ENCODE results near the gene NXN. TPM values are rescaled to one million over a fixed set of nuclear protein-coding genes. Genes with fewer than 3 reads are reported as not detected.

The NXN gene
- total and polyA plus RNA-seq, 9 donors, result 5.5 to 34.8 (median 28.4) TPM

DNA sequence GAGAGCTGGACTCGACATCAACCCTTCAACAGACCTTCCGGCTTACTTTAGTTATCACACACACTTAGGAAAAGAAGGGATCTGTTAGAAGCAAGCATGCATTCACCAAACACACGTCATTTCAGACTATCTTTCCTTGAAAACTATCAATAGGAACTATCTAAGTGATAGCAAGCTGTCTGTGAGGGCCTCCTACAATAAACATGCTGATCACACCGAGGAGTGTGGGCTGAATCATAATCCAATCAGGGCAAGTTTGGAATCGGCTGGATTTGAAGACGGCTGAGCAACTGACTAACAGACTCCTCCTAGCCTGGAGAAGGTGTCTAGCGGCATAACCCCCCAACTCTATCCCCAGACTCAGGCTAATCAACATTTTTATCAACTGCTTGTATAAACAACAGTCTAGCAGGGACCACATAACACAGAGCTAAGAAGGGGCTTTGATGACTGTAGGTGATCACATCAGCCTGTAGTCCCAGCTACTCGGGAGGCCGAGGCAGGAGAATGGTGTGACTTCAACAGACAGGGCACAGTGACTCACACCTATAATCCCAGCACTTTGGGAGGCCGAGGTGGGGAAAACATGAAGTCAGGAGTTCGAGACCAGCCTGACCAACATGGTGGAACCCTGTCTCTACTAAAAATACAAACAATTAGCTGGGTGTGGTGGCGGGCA is 14.1 kb downstream of the NXN start:
- peaks cover 1% of the 10 kb centered on the region for H3K4me1 ChIP-seq (ENCODE audit: insufficient read depth)
- TF ChIP-seq EP300 (IDR thresholded peaks at IDR 0.05), result no peak
- TF ChIP-seq, protein P1, sequence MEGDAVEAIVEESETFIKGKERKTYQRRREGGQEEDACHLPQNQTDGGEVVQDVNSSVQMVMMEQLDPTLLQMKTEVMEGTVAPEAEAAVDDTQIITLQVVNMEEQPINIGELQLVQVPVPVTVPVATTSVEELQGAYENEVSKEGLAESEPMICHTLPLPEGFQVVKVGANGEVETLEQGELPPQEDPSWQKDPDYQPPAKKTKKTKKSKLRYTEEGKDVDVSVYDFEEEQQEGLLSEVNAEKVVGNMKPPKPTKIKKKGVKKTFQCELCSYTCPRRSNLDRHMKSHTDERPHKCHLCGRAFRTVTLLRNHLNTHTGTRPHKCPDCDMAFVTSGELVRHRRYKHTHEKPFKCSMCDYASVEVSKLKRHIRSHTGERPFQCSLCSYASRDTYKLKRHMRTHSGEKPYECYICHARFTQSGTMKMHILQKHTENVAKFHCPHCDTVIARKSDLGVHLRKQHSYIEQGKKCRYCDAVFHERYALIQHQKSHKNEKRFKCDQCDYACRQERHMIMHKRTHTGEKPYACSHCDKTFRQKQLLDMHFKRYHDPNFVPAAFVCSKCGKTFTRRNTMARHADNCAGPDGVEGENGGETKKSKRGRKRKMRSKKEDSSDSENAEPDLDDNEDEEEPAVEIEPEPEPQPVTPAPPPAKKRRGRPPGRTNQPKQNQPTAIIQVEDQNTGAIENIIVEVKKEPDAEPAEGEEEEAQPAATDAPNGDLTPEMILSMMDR (IDR thresholded peaks at IDR 0.05), result no peak
- DNase-seq, result no peak
- WGBS, 3 donors, result 80 to 87% (median 83%) methylated on average over 12 of the region's 12 CpGs
- intact Hi-C loops (cut with DNase I), result no loop called here
- H3K27me3 ChIP-seq, result no peaks in the 10 kb centered on the region
- H3K36me3 ChIP-seq, result no peaks in the 10 kb centered on the region
- H3K27ac ChIP-seq, result no peak overlapping the region
- no peak overlapping the region for H3K4me3 ChIP-seq
- no peaks in the 10 kb centered on the region for H3K9me3 ChIP-seq

DNA sequence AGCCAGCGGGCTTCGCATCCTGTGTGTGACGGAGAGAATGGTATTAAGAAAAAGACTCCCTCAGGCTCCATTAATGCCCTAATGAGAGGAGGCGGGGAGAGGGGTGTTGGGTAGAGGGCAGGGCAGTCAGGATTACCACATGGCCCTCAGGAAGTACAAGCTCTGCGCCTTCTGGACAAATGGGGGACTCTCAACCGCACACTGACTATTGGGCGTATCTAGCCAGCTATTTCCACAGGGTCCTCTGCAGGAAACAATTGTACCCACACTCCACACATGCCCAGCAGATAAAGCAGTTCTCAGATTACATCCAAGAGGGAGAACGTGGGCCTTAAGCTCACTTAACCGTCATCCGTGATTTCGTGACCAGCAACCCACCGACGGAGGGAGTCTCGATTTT is 14.7 kb downstream of the NXN start:
- 81 to 86% (median 85%) methylated on average over 14 of the region's 14 CpGs for WGBS, 3 donors
- no peak for DNase-seq
- Histone ChIP-seq H3K9me3 (no peaks in the 10 kb centered on the region), H3K27me3 (no peaks in the 10 kb centered on the region), H3K4me3 (no peak overlapping the region), H3K36me3 (no peaks in the 10 kb centered on the region), H3K27ac (no peak overlapping the region), H3K4me1 (ENCODE audit: insufficient read depth) (peaks cover 1% of the 10 kb centered on the region)
- intact Hi-C loops (cut with DNase I), result no loop called here
- TF ChIP-seq, protein P1 (IDR thresholded peaks at IDR 0.05), result no peak
- TF ChIP-seq POLR2A (IDR thresholded peaks at IDR 0.05) (no peak), EP300 (IDR thresholded peaks at IDR 0.05) (no peak)

DNA sequence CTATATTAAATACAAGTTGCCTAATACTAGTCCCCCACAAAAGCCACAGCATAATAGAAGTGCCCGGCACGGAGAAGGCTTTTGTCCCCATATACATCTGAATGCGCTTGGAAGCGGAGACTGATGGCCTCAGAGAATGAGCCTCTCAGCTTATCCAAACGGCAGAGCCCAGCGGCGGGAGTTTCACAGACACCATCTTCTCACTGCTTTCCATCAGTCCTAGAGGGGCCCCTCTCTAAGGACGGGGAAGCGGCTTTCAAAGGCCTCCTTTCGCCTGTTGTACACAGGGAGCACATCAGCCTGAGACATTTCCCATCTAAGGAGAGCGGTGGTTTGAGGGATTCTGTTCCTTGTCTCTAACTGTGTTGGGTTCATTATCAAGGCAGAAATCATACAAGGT is 16.9 kb downstream of the NXN start:
- TF ChIP-seq, protein P1 (IDR thresholded peaks at IDR 0.05), result no peak
- TF ChIP-seq POLR2A (IDR thresholded peaks at IDR 0.05) (no peak), EP300 (IDR thresholded peaks at IDR 0.05) (no peak)
- no peaks in the 10 kb centered on the region for H3K36me3 ChIP-seq
- intact Hi-C loops (cut with DNase I), result no loop called here
- H3K9me3 ChIP-seq, result no peaks in the 10 kb centered on the region
- no peak overlapping the region for H3K27ac ChIP-seq
- no peaks in the 10 kb centered on the region for H3K27me3 ChIP-seq
- WGBS, 3 donors, result 85 to 87% (median 86%) methylated on average over 11 of the region's 11 CpGs
- H3K4me3 ChIP-seq, result no peak overlapping the region
- H3K4me1 ChIP-seq (ENCODE audit: insufficient read depth), result peaks cover 1% of the 10 kb centered on the region
- no peak for DNase-seq

DNA sequence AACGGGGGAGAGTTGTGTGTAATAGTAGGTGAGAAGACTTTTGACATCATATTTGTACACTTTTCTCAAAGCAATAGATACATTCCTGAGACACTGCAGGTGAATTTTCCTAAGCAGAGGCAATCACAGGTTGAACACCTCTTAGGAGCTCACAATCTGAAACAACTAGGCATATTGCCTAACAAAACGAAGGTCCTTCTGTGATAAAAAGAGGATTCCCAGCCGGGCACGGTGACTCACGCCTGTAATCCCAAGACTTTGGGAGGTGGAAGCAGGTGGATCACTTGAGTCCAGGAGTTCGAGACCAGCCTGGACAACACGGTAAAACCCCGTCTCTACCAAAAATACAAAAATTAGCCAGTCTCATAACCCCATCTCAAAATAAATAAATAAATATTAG is 17.4 kb downstream of the NXN start:
- no peaks in the 10 kb centered on the region for H3K9me3 ChIP-seq
- DNase-seq, result no peak
- no peaks in the 10 kb centered on the region for H3K36me3 ChIP-seq
- peaks cover 1% of the 10 kb centered on the region for H3K4me1 ChIP-seq (ENCODE audit: insufficient read depth)
- no peaks in the 10 kb centered on the region for H3K27me3 ChIP-seq
- TF ChIP-seq EP300 (IDR thresholded peaks at IDR 0.05) (no peak), POLR2A (IDR thresholded peaks at IDR 0.05) (no peak)
- TF ChIP-seq, protein P1 (IDR thresholded peaks at IDR 0.05), result no peak
- H3K4me3 ChIP-seq, result no peak overlapping the region
- intact Hi-C loops (cut with DNase I), result no loop called here
- WGBS, 3 donors, result 83 to 89% (median 83%) methylated on average over 8 of the region's 8 CpGs
- H3K27ac ChIP-seq, result no peak overlapping the region

Data from ovary (tissue), 9 donors.